ENCODE measurements around the gene CDS1. TPM values are rescaled to one million over a fixed set of nuclear protein-coding genes. Genes with fewer than 3 reads are reported as not detected.
A peak's percentile ranks its signal among the peaks of the same experiment; 100 is the strongest.
"Not testable (repeated sequence)": the region's sequence is repeated elsewhere in the genome, so short reads cannot be mapped to it uniquely, and the experiment has no call there.

The CDS1 gene
- 10 to 100 TPM in 1 of 12 donors, 1 to 10 TPM in 3, under 1 TPM in 7, not detected in 1; 0.21 to 25.2 (median 0.45) TPM for polyA plus RNA-seq (ENCODE audit: insufficient read length in 12 of 12)
- long read RNA-seq, donor 1, full-length matches to known transcripts = 15 of 15 reads
- long read RNA-seq, donor 1, partial matches to known transcripts = 0 of 15 reads
- long read RNA-seq, donor 1, other reads (novel, unspliced or antisense) = 0 of 15 reads
- long read RNA-seq, donor 2 = 0 reads
- long read RNA-seq, donor 3 = 0 reads
- long read RNA-seq, donor 4 = 0 reads
- long read RNA-seq, donor 5 = 0 reads
- long read RNA-seq, donor 6 = 0 reads
- long read RNA-seq, donor 7 = 0 reads
- long read RNA-seq, donor 8 = 0 reads
- long read RNA-seq, donor 9, full-length matches to known transcripts = 2 of 2 reads
- long read RNA-seq, donor 9, partial matches to known transcripts = 0 of 2 reads
- long read RNA-seq, donor 9, other reads (novel, unspliced or antisense) = 0 of 2 reads
- long read RNA-seq, donor 10 = 0 reads
- long read RNA-seq, donor 11 = 0 reads

DNA sequence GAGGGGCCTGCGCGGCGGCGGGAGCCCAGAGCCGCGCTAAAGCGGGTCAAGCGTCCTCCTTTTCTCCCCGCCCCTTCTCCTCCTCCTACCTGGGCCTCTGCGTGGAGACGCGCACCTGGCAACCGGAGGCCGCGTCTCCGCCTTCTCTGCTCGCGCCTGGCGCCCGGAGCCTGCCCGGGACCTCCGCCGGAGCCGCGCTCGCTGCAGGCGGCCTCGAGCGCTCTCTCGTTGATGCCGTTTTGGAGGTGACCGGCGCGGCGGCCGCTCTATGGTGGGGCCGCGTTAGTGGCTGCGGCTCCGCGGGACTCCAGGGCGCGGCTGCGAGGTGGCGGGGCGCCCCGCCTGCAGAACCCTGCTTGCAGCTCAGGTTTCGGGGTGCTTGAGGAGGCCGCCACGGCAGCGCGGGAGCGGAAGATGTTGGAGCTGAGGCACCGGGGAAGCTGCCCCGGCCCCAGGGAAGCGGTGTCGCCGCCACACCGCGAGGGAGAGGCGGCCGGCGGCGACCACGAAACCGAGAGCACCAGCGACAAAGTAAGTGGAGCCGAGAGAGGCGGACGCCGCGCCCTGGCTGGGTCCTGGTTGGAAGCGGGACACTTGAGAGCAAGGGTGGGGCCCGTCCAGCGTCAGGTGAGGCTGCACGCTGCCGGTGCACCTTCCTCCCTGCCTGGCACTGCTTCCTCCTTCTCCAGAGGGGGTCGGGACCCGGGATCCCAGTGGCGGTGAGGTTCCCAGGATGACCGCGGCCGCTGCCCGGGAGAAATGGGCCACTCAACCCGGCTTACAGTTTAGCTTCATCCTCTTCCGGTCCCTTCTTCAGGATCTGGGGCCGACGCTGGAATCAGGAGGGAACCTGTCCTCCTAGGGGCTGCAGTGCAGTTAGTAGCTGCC lies at the start of gene CDS1:
Gene CDS1 (plus strand): TSS at position 140 of the 888 bp plus-strand sequence. CDS start 275 bp downstream, at position 415.
- DNase-seq = peak; percentile 10

- no peak for DNase-seq
Observed at GRCh38 chr4:84535901-84536300, 47.0 kb upstream of the CDS1 start.

GRCh38 chr4:84545093-84545492 lies 37.8 kb upstream of the CDS1 start:
- DNase-seq = no peak

DNA sequence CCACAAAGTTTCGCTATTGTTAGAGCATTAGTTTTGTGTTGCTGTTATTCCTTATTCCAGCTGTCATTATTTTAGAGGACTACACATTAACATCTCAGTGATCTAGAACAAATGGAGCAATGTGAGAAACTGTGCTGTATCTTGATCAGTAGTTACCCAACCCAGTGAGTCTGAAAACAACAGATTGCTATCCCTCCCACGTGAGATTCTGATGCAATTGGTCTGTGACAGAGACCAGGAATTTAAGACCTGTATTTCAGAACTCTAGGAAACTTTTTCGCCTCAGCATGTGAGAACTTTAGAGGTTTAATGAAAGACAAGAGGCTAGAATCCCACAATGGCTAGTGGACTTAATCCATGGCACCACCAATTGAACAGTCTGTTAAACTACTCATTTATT lies 35.7 kb upstream of the CDS1 start:
- DNase-seq = no peak

GRCh38 chr4:84549191-84549590 lies 33.7 kb upstream of the CDS1 start:
- DNase-seq = not testable (repeated sequence)

DNA sequence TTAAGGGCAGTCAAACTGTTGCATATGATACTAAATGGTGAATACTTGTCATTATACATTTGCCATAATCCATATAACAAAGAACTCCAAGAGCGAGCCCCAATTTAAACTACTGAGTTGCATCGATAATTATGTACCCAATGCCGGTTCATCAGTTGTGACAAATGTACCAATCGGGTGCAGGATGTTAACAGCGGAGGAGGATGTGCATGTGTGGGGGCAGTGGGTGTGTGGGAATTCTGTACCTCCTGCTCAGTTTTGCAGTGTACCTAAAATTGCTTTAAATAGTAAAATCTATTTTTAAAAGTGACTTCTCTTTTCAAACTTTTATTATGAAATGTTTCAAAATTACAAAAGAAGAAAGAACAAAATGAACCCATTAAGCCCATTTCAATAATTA lies 20.8 kb upstream of the CDS1 start:
- no peak for DNase-seq

- DNase-seq = no peak
Observed at GRCh38 chr4:84563002-84563401, 19.9 kb upstream of the CDS1 start.

GRCh38 chr4:84565951-84566350 lies 17.0 kb upstream of the CDS1 start:
- no peak for DNase-seq

- DNase-seq = no peak
Observed at GRCh38 chr4:84568496-84568895, 14.4 kb upstream of the CDS1 start.

DNA sequence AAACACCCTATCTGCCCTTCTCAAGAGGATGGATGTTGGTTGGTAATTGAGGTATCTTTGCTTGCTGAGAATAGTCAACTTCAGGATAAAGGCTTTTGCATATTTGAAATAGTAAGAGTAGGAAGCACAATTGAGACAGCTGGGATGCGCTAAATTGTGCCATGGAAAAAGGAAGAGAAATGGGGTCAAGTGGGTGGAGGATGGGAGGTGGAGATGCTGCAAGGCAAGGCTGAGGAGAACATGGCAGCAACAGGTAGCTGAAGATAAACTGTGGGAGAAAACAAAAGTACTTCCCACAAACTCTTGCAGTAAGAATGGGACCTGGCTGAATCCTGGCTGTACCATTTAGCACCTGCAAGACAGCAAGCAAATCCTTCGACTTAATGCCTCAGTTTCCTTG lies 13.9 kb upstream of the CDS1 start:
- no peak for DNase-seq

DNA sequence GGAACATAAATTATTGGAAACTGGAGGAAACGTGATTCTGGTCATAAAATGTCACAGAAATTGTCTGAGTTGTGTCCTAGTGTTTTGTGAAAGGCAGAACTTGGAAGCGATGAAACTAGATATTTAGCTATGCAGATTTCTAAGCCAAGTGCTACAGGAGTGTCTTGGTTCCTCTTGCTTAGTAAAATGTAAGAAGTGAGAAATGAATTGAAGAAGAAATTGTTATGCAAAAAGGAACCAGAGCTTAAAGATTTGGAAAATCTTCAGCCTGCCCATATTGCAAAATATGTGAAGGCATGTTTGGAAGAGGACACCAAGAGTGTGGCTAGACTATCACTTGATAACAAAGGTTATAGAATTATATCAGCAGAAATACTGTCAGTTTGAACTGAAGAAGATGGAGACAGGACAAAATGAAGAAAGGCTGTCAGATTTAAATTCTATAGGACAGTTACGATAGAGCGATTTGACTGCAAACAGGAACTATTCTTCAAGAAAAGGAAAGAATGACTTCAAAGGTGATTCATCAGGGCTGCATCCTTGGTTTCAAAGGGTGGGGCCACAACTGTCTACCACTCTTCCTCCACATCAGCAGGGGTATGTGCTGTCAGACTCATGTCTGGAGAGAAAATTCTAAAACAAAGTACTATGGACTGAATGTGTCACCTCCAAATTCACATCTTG lies 9.4 kb upstream of the CDS1 start:
- DNase-seq = no peak

DNA sequence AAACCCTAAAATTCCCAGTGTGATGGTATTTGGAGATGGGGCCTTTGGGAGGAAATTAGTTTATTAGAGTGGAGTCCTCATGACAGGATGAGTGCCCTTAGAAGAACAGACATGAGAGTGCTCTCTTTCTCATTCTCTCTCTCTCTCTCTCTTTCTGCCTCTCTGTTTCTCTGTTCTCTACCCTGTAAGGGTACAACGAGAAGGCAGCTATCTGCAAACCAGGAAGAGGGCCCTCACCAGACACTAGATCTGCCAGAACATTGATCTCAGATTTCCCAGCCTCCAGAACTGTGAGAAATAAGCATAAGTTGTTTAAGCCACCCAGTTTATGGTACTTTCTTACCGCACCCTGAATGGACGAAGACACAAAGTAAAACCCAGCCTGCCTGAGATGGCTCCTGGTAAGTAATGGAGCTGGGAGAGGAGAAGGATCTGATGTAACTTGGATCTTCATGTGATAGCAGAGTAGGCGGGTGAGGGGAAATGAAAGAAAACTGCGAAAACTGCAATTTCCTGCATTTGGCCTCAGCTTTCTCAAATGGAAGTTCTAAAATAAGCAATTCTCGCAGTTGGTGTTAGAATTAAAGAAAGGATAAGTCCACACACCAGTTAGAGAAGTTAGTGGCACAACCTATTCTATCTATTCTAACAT lies 8.7 kb upstream of the CDS1 start:
- no peak for DNase-seq

- no peak for DNase-seq
Observed at GRCh38 chr4:84578540-84579402, 4.2 kb upstream of the CDS1 start.

DNA sequence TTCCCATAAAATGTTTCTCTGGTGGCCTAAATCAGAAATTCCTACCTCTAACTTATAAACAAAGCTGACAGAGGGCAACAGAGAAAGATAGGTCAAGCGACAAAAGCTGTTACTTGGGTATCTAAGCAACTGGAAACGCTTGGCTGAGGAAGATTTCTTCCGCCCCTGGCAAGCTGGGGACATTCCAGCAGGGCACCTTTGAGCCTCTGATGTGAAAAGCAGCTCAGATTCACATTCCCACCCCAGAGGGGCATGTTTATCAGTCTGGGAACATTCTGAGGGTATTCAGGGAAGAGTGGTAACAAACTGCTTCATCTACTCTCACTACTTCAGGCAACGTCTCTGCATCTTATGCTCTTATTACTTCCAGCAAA lies 3.5 kb upstream of the CDS1 start:
- no peak for DNase-seq

- peak; percentile 52 for DNase-seq
Observed at GRCh38 chr4:84582302-84582987, 482 bp upstream of the CDS1 start.

DNA sequence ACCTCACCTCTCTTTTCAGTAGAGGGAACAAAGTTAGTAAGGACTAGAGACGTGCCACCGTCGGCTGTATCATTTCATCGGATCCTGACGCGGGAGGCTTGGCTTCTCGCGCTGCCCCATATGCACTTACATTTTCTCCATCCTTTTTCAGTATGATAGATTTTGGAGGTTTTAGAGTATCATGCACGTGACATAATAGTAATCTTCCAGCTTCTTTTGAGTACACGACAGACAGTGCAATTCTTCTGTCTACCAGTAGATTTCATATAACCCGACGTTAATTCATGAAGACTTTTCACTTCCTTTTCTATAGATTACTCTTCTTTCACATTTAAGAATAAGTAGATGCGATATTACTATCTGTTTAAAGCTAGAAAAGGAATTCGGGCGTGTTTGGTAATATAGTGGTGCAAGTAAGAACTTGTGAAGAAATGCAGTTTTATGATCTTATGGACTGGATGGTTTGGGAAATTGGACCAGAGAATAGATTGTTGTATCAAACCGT lies 1.0 kb downstream of the CDS1 start:
- DNase-seq = no peak

DNA sequence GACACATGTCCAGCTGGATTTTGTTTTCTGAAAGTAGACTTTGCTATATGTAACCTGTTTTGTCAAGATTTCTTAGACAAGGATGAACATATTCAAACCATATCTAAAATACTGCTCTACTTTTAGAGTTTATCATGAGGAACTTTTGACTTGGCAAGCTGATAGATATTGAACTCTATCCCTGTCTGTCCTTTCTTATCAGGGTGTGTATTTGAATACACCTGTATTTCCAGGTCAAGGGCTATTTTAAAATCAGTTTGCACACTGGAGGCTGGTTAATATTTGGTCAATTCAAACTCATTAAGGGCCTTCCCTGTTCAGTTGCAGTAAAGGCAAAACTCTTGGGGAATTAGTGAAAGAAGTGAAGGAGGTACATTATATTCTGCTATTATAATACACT lies 2.3 kb downstream of the CDS1 start:
- DNase-seq = no peak

DNA sequence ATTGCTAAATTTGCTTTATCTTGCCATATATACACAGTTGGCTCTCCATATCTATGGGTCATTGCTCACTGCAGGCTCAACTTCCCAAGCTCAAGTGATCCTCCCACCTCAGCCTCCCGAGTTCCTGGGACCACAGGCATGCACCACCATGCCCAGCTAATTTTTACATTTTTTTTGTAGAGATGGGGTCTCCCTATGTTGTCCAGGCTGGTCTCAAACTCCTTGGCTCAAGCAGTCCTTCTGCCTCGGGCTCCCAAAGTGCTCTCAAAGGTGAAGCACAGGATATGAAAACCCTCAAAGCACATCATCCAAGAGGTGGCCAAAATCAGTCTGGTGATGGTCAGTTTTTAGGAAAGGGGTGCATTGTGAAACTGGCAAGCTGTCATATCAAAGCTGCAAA lies 11.8 kb downstream of the CDS1 start:
- no peak for DNase-seq

DNA sequence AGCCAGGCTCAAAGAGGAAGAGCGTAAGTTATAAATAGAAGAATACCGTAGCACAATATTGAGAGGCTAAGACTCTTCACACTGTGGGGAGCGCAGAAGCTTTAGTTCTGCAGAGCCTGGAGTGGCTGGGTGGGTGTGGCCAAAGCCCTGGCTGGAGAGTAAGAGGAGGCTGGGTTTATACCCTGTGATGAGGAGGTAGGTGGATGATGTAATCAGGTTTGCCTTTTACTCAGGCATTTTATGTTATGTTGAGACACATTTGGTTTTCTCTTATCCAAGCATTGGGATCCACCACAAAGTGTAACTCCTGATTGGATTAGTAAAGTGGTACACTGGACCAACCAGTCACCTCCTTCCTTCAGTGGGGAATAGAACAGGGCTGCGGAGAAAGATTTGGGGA lies 13.9 kb downstream of the CDS1 start:
- DNase-seq = no peak

- DNase-seq = no peak
Observed at GRCh38 chr4:84597450-84597849, 14.5 kb downstream of the CDS1 start.

Measured in muscle of arm (tissue), 14 donors.